ENCODE measurements around the gene BRD3OS. TPM values are rescaled to one million over a fixed set of nuclear protein-coding genes. Genes with fewer than 3 reads are reported as not detected.

The BRD3OS gene
- total RNA-seq, 1 donor from 2014 or later: 13.7 TPM

DNA sequence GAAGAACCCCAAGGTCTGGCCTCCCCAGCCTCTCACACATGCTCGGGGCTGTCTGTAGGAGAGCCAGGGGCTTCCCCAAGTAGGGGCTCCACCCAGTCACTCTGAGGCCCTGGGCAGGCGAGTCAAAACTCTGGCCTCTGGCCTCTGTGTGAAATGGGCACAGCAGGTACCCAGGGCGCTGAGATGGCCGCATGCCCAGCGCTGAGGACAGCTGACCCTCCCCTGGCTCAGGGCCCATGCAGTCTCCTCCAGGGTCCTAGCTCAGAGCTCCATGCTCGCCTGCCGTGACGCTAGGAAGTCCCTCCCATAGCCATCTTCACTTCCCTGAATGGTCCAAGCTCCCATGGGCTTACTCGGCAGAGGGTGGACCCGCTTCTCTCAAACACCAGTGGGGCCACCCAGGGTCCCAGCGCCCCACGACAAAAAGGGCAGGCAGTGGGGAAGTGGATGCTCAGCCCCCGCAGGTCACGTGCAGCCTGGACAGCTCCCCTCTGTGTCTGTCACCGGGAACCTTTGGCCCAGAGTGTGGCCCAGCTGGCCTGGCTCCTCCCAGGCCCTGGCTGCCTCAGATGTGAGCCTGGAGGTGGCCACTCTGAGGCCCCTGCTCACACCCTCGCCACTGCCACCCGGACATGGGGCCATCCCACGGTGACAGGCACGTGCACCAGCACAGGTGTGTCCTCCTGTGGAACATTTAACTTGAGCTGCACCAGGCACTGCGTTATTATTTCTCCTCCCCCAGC, 21.0 kb upstream of the BRD3OS start:
- Mint-ChIP-seq H3K4me1 (ENCODE audit: low read depth) (peaks cover 11% of the 10 kb centered on the region), H3K36me3 (ENCODE audit: low read depth) (no peaks in the 10 kb centered on the region), H3K27me3 (ENCODE audit: low read depth) (no peaks in the 10 kb centered on the region), H3K27ac (ENCODE audit: unreplicated experiment) (no peak overlapping the region), H3K9me3 (ENCODE audit: low read depth) (no peaks in the 10 kb centered on the region), H3K4me3 (ENCODE audit: unreplicated experiment) (no peak overlapping the region)
- peak; percentile 71 for DNase-seq (ENCODE audit: low spot score)
- TF ChIP-seq, protein P1, sequence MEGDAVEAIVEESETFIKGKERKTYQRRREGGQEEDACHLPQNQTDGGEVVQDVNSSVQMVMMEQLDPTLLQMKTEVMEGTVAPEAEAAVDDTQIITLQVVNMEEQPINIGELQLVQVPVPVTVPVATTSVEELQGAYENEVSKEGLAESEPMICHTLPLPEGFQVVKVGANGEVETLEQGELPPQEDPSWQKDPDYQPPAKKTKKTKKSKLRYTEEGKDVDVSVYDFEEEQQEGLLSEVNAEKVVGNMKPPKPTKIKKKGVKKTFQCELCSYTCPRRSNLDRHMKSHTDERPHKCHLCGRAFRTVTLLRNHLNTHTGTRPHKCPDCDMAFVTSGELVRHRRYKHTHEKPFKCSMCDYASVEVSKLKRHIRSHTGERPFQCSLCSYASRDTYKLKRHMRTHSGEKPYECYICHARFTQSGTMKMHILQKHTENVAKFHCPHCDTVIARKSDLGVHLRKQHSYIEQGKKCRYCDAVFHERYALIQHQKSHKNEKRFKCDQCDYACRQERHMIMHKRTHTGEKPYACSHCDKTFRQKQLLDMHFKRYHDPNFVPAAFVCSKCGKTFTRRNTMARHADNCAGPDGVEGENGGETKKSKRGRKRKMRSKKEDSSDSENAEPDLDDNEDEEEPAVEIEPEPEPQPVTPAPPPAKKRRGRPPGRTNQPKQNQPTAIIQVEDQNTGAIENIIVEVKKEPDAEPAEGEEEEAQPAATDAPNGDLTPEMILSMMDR (IDR thresholded peaks at IDR 0.05): no peak

DNA sequence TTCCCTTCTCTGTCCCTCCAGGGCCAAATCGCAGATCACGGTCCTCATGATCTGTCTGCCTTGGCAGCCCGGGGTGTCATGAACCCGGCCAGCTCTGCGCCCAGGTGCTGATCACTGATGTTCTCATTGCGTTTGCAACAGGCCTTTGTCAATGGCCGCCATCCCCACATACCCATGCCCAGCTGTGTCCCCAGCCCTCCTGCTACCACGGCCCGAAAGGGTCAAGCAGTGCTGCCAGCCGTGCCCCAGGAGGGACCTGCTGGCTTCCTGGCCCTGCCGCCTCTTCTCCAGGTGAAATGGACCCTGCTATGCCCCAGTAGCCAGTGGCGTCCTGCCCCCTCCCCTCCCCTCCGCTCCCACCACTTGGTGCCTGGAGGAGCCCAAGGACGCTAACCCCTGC, 20.4 kb upstream of the BRD3OS start:
- TF ChIP-seq, protein P1 (IDR thresholded peaks at IDR 0.05): no peak
- H3K4me1 Mint-ChIP-seq (ENCODE audit: low read depth): peaks cover 6% of the 10 kb centered on the region
- H3K27ac Mint-ChIP-seq (ENCODE audit: unreplicated experiment): no peak overlapping the region

DNA sequence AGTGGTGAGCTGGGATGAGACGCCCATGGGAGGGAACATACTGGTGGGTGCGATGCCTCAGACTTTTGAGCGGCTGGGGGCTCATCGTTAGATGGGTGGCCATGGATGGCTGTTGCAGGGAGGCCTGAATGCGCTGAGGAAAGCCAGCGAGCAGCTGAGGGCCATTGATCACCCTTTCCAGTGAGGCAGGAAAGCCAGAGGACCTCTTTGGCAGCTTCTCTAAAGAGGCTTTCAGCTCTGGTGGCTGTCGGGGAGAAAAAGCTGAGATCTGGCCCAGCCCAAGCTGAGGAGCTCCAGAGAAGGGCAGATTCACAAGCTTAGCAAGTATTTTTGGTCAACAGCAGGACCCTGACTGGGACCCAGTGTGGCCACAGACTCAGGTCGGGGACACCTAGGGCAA, 19.9 kb upstream of the BRD3OS start:
- no peaks in the 10 kb centered on the region for H3K27me3 Mint-ChIP-seq (ENCODE audit: low read depth)
- TF ChIP-seq, protein P1 (IDR thresholded peaks at IDR 0.05): no peak
- no peak overlapping the region for H3K4me3 Mint-ChIP-seq (ENCODE audit: unreplicated experiment)
- DNase-seq (ENCODE audit: low spot score): peak; percentile 64
- H3K9me3 Mint-ChIP-seq (ENCODE audit: low read depth): no peaks in the 10 kb centered on the region
- H3K36me3 Mint-ChIP-seq (ENCODE audit: low read depth): no peaks in the 10 kb centered on the region
- no peak overlapping the region for H3K27ac Mint-ChIP-seq (ENCODE audit: unreplicated experiment)
- H3K4me1 Mint-ChIP-seq (ENCODE audit: low read depth): peaks cover 6% of the 10 kb centered on the region

More for the DNA sequence above, 20.4 kb upstream of the BRD3OS start:
- no peaks in the 10 kb centered on the region for H3K36me3 Mint-ChIP-seq (ENCODE audit: low read depth)
- no peak overlapping the region for H3K4me3 Mint-ChIP-seq (ENCODE audit: unreplicated experiment)
- DNase-seq (ENCODE audit: low spot score): peak; percentile 70
- no peaks in the 10 kb centered on the region for H3K27me3 Mint-ChIP-seq (ENCODE audit: low read depth)
- no peaks in the 10 kb centered on the region for H3K9me3 Mint-ChIP-seq (ENCODE audit: low read depth)

DNA sequence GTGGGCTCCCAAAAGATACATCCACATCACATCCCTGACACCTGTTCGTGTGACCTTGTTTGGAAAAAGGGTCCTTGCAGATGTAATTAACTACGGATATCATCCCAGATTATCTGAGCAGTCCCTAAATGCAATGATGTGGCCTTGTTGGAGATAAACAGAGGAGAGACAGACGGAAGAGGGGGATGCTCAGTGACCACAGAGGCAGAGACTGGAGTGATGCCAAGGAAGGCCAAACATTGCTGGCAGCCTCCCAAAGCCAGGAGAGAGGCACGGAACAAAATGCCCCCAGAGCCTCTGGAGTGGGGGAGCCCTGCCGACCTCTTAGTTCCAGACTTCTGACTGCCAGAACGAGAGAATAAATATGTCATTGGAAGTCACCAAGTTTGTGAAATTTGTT, 18.1 kb upstream of the BRD3OS start:
- no peak overlapping the region for H3K4me3 Mint-ChIP-seq (ENCODE audit: unreplicated experiment)
- peak; percentile 21 for DNase-seq (ENCODE audit: low spot score)
- peaks cover 6% of the 10 kb centered on the region for H3K4me1 Mint-ChIP-seq (ENCODE audit: low read depth)
- TF ChIP-seq, protein P1 (IDR thresholded peaks at IDR 0.05): no peak
- no peaks in the 10 kb centered on the region for H3K27me3 Mint-ChIP-seq (ENCODE audit: low read depth)
- H3K36me3 Mint-ChIP-seq (ENCODE audit: low read depth): peaks cover 4% of the 10 kb centered on the region
- H3K27ac Mint-ChIP-seq (ENCODE audit: unreplicated experiment): no peak overlapping the region
- H3K9me3 Mint-ChIP-seq (ENCODE audit: low read depth): no peaks in the 10 kb centered on the region

DNA sequence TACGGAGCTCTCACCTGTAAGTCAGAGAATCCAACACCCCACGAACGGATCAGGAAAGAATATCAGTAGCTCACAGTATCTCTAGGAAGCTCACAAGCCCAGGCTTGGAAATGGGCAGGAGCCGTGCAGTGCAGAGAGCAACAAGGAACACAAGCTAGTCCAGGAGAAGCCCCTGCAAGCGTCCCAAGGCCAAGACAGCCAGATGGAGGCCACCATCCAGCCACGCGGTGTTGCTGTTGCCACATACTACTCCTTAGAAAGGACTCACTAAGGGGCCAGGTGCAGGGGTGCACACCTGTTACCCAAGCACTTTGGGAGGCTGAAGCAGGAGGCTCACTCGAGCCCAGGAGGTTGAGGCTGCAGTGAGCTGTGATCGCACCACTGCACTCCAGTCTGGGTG, 17.7 kb upstream of the BRD3OS start:
- no peaks in the 10 kb centered on the region for H3K9me3 Mint-ChIP-seq (ENCODE audit: low read depth)
- H3K27me3 Mint-ChIP-seq (ENCODE audit: low read depth): no peaks in the 10 kb centered on the region
- H3K27ac Mint-ChIP-seq (ENCODE audit: unreplicated experiment): no peak overlapping the region
- DNase-seq (ENCODE audit: low spot score): peak; percentile 64
- no peak overlapping the region for H3K4me3 Mint-ChIP-seq (ENCODE audit: unreplicated experiment)
- peaks cover 6% of the 10 kb centered on the region for H3K4me1 Mint-ChIP-seq (ENCODE audit: low read depth)
- TF ChIP-seq, protein P1 (IDR thresholded peaks at IDR 0.05): no peak
- peaks cover 4% of the 10 kb centered on the region for H3K36me3 Mint-ChIP-seq (ENCODE audit: low read depth)
